ENCODE measurements around the gene CEP131. TPM values are rescaled to one million over a fixed set of nuclear protein-coding genes. Genes with fewer than 3 reads are reported as not detected.
"Not testable (repeated sequence)": the region's sequence is repeated elsewhere in the genome, so short reads cannot be mapped to it uniquely, and the experiment has no call there.

CEP131 gene
- total RNA-seq, 4 donors from 2014 or later = 5.7 to 21.3 (median 6.8) TPM

GRCh38 chr17:81229666-81229920, 6.8 kb upstream of the CEP131 start:
- H3K36me3 ChIP-seq = peaks cover 0 to 8% (median 0%) of the 10 kb centered on the region in 4 donors
- DNase-seq = no peak
- no peak overlapping the region for H3K27ac ChIP-seq
- TF ChIP-seq POLR2AphosphoS5 (IDR thresholded peaks at IDR 0.05) (no peak), POLR2A (IDR thresholded peaks at IDR 0.05) (no peak), EP300 (IDR thresholded peaks at IDR 0.05; ENCODE audit: low read depth) (no peak)
- TF ChIP-seq, protein P1, sequence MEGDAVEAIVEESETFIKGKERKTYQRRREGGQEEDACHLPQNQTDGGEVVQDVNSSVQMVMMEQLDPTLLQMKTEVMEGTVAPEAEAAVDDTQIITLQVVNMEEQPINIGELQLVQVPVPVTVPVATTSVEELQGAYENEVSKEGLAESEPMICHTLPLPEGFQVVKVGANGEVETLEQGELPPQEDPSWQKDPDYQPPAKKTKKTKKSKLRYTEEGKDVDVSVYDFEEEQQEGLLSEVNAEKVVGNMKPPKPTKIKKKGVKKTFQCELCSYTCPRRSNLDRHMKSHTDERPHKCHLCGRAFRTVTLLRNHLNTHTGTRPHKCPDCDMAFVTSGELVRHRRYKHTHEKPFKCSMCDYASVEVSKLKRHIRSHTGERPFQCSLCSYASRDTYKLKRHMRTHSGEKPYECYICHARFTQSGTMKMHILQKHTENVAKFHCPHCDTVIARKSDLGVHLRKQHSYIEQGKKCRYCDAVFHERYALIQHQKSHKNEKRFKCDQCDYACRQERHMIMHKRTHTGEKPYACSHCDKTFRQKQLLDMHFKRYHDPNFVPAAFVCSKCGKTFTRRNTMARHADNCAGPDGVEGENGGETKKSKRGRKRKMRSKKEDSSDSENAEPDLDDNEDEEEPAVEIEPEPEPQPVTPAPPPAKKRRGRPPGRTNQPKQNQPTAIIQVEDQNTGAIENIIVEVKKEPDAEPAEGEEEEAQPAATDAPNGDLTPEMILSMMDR (IDR thresholded peaks at IDR 0.05) = no peak
- no peaks in the 10 kb centered on the region for H3K4me1 ChIP-seq
- no peaks in the 10 kb centered on the region for H3K9me3 ChIP-seq
- no peak overlapping the region for H3K4me3 ChIP-seq
- intact Hi-C loops (cut with DNase I; ENCODE audit: low total_unique reads) (no loop called here), in situ Hi-C loops (cut with MboI; ENCODE audit: low pct_ligation_motif_present in 1 of 4, low pct_unique_long_range_greater_than_20kb in 1 of 4, low sequenced_read_pairs in 3 of 4) (no loop called here)
- H3K27me3 ChIP-seq = no peaks in the 10 kb centered on the region
- 92% methylated on average over 14 of the region's 14 CpGs; no CpG with 5 or more reads in 1 of the 2 donors for WGBS, 2 donors (ENCODE audit: low coverage in 1 of 2)

- Histone ChIP-seq H3K4me3 (no peak overlapping the region), H3K27ac (no peak overlapping the region), H3K27me3 (no peaks in the 10 kb centered on the region), H3K9me3 (no peaks in the 10 kb centered on the region), H3K36me3 (peaks cover 0 to 8% (median 0%) of the 10 kb centered on the region in 4 donors), H3K4me1 (no peaks in the 10 kb centered on the region)
- TF ChIP-seq POLR2A (IDR thresholded peaks at IDR 0.05) (no peak), EP300 (IDR thresholded peaks at IDR 0.05; ENCODE audit: low read depth) (no peak), POLR2AphosphoS5 (IDR thresholded peaks at IDR 0.05) (no peak)
- TF ChIP-seq, protein P1 (IDR thresholded peaks at IDR 0.05) = no peak
- in situ Hi-C loops (cut with MboI; ENCODE audit: low pct_ligation_motif_present in 1 of 4, low pct_unique_long_range_greater_than_20kb in 1 of 4, low sequenced_read_pairs in 3 of 4) (no loop called here), intact Hi-C loops (cut with DNase I; ENCODE audit: low total_unique reads) (no loop called here)
- 87% methylated on average over 26 of the region's 32 CpGs; no CpG with 5 or more reads in 1 of the 2 donors for WGBS, 2 donors (ENCODE audit: low coverage in 1 of 2)
- DNase-seq = no peak
These were observed 6.3 kb upstream of the CEP131 start for GRCh38 chr17:81228834-81229665.

DNA sequence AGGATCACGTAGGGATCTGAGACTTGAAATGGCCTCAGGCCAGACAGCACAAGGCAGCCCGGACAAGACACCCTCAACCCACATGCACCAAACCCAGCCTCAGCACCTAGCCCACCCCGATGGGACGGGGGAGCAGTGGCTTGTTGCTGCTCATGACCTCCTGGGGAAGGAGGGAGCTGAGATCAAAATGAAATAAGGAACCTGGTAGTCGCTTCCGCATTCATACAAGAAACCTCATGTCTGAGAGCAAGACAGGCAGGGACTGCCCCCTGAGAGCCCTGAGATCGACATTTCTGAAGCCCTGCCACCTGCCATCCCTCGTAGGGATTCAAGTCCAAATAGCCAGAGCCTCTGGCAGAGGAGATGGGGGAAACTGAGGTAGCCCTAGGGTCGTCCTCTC, 5.7 kb upstream of the CEP131 start:
- Histone ChIP-seq H3K4me1 (peaks cover 0 to 5% (median 5%) of the 10 kb centered on the region in 4 donors), H3K9me3 (no peaks in the 10 kb centered on the region), H3K27me3 (no peaks in the 10 kb centered on the region), H3K36me3 (peaks cover 0 to 8% (median 0%) of the 10 kb centered on the region in 4 donors), H3K27ac (peak overlapping the region in 1 of 4 donors; percentile 18), H3K4me3 (no peak overlapping the region)
- TF ChIP-seq, protein P1 (IDR thresholded peaks at IDR 0.05) = no peak
- TF ChIP-seq EP300 (IDR thresholded peaks at IDR 0.05; ENCODE audit: low read depth) (no peak), POLR2A (IDR thresholded peaks at IDR 0.05) (no peak), POLR2AphosphoS5 (IDR thresholded peaks at IDR 0.05) (no peak)
- in situ Hi-C loops (cut with MboI; ENCODE audit: low pct_ligation_motif_present in 1 of 4, low pct_unique_long_range_greater_than_20kb in 1 of 4, low sequenced_read_pairs in 3 of 4) = no loop called here
- DNase-seq = no peak
- 74 to 100% methylated on average over 3 to 9 of the region's 9 CpGs for WGBS, 2 donors (ENCODE audit: low coverage in 1 of 2)
- intact Hi-C loops (cut with DNase I; ENCODE audit: low total_unique reads) = no loop called here

DNA sequence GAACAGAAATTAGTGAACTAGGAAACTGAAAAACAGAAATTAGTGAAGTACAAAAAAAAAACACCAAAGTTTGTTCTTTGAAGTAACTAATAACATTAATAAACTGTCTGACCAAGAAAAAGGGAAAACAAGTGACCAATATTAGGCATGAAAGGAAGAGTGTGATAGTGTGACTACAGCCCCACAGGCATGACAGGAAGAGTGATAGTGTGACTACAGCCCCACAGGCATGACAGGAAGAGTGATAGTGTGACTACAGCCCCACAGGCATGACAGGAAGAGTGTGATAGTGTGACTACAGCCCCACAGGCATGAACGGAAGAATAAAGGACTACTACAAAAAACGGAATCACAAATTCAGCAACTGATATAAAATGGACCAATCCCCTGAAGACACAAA, 4.9 kb upstream of the CEP131 start:
- in situ Hi-C loops (cut with MboI; ENCODE audit: low pct_ligation_motif_present in 1 of 4, low pct_unique_long_range_greater_than_20kb in 1 of 4, low sequenced_read_pairs in 3 of 4); H3K27me3 ChIP-seq; H3K9me3 ChIP-seq; H3K27ac ChIP-seq; H3K4me1 ChIP-seq; intact Hi-C loops (cut with DNase I; ENCODE audit: low total_unique reads); DNase-seq; H3K36me3 ChIP-seq; H3K4me3 ChIP-seq: not testable (repeated sequence)
- 63 to 71% methylated on average over 2 of the region's 2 CpGs for WGBS, 2 donors (ENCODE audit: low coverage in 1 of 2)
